SK-N-DZ (cell line): ENCODE results near the gene NPBWR2.
"Not testable (repeated sequence)": the region's sequence is repeated elsewhere in the genome, so short reads cannot be mapped to it uniquely, and the experiment has no call there.

Experiments
- DNase-seq: peaks from one replicate; pipeline ENCODE4 v3.0.0-alpha.2; 2015; ENCODE audit warnings: low spot score

Gene NPBWR2

GRCh38 chr20:64119301-64119680 is 11.9 kb upstream of the NPBWR2 start:
- no peak for DNase-seq

GRCh38 chr20:64117432-64117777 is 10.0 kb upstream of the NPBWR2 start:
- not testable (repeated sequence) for DNase-seq

GRCh38 chr20:64116541-64117431 is 9.4 kb upstream of the NPBWR2 start:
- no peak for DNase-seq

DNA sequence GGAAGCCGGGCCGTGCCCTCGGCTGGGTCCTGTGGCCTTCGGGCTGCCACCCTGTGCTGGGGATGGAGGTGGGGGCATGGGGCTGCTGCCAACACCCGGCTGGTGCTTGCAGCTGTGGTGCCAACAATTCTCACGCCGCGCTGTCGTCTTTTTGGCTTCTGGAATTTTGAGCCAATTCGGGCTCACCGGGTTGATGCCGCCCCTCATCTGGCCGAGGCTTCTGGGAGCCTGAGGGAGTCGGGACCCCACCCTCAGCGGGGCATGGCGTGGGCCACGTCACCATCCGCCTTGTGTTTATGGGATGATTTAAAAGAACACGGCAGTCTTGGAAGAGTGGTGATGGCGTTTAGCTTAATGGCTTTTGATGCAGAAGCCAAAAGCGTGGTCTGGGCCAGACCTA is 8.7 kb upstream of the NPBWR2 start:
- no peak for DNase-seq

GRCh38 chr20:64115171-64115911 is 8.0 kb upstream of the NPBWR2 start:
- DNase-seq: peak; percentile 72

GRCh38 chr20:64114356-64114971 is 7.1 kb upstream of the NPBWR2 start:
- DNase-seq: no peak

GRCh38 chr20:64113796-64114355 is 6.5 kb upstream of the NPBWR2 start:
- DNase-seq: no peak

DNA sequence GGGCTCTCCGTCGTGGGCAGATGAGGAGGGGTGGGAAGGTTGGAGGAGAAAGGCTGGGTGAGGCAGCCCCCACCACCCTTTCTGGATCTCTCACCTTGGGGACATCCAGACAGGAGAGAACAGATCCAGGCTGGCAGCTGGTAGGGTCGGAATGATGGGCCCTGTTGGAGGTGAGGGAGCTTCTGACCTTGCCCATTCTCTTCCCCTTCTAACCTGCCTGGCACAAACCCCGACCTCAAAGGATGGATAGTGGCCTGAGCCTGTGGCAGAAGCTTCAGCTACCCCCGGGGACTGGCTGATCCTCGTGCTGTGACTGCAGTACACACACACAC is 6.0 kb upstream of the NPBWR2 start:
- no peak for DNase-seq

DNA sequence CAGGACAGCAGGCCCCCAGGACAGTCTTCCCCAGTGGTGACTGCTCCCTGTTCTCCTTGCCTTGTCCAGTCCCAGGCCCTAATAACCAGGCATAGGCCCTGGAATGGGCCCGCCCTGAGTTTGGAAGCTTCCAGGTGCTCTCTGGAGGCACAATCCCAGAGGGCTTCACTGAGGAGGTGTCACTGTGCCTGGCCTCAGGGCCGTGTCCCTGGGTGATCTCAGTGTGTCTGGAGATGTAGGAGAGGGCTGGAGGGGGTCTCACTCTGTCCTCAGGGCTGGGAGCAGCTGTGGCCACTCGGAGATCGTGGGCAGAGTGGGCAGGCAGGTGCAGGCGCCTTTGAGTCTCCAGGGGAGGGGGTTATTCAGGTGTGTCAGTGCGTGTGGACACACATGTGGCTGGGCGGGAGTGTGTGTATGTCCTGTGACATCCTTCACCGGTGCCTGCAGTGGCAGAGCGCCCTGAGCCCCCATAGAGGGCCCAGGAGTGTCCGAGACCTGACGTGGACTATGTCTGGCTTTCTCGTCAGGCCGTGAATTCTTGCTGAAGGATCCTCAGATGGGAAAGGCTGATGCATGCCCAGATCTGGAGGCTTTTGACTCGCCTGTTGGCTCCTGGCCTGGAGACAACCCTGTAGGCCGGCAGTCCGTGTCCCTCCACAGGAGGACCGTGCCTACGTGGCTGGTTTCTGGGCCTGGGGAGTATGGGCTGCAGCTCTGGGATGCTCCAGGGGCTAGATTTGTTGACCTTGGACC is 5.5 kb upstream of the NPBWR2 start:
- DNase-seq: no peak

DNA sequence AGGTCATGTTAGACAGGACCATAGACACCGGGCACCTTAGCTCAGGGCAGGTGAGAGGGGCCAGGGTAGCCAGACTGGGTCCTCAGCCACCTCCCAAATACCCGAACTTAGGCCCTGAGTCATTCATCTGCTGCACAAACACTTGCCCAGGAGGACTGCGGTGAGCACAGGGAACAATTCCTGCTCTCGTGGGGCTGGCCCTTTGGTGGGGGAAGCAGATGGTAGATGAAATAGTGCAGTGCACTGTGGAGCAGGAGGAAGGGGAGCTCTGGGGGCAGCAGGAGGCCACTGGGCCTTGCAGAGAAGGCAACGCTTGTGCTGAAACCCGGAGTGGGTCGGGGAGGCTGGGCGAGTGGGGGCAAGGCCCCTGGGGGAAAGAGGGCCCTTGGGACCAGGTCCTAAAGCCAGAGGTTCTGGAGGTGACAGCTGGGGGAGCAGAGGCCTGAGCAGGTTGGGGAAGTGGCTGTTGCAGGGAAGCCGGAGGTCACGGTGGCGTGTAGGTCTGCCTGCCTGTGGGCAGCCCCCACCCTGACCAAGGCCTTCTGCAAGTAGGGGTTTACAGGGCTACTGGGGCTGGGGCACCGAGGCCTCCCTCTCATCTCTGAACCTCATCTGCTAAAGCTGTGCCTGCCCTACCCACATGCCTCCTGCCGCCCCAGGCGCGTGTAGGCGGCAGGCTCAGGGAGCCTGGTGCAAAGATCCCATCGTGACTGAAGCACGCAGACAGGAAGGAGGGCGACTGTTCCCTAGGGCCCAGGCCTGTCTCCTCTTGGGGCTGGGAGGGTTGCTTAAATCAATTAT is 4.7 kb upstream of the NPBWR2 start:
- peak; percentile 93 for DNase-seq

- no peak for DNase-seq
Measured at GRCh38 chr20:64110411-64111068, 3.2 kb upstream of the NPBWR2 start.

DNA sequence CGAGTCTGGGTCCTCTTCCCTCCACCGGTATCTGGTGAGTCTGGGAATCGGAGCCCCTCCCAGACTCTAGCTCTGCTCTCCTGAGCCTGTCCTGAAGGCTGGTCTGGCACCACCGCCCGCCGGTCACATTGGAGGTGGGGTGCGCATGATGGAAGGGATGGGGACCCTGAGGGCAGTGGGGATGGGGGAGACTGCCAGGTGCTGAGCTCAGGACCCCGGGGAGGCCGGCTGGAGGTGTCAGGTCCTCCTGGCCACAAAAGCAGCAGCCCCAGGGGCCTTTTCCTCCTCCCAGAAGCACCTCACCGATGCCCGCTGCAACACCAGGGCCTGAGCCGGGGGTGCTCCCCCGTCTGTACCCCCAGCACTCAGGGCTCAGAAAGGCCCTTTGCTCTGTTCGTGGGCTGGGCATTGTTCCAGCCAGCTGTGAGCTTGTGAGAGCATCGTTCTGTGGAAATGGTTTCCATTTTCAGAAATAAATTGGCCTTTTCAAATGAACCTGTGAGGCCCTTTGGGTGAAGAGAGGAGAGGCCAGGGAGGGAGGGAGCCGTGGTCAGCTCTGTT is 2.5 kb upstream of the NPBWR2 start:
- DNase-seq: no peak

DNA sequence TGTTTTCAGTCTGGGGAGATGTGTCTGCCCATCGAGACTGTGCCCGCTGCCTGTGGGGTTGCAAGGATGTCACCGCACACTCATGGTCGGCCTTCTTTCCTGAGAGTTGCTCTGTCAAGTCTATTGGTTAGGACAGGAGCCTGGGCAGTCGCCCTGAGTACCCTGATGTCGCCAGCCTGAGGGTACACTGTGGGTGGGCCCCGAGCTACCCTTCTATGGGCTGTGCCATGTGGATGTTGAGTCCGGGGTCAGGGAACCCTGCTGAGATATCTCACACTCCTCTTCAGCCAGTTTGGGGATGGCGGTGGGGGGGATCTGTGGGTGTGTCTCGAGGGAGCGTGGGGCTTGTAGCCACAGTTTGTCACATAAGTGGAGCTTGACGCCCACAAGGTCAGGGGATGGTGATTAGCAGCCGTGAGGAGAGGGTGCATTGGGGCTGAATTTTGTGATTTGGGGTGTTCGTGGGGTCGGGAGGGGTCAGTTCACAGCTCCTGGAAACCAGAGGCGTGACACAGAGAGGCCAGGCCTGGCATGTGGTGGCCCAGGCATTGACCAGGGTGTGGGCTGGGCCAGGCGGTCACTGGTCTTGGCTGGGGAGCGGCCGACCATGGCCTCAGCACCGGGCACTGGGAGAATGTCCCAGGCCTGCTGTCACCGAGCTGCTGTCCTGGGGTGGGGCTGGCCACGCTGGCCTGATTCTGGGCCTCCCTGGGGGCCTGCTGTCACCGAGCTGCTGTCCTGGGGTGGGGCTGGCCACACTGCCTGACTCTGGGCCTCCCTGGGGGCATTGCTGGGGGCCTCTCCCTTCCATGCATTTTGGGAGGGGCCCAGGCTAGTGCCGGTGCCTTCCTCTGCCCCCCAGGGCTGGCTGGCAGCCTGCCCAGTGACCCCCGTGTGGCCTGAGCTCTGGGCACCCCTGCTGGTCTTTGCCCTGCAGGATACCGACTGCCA is 1.6 kb upstream of the NPBWR2 start:
- DNase-seq: no peak

- DNase-seq: no peak
Measured at GRCh38 chr20:64107736-64108457, 532 bp upstream of the NPBWR2 start.

DNA sequence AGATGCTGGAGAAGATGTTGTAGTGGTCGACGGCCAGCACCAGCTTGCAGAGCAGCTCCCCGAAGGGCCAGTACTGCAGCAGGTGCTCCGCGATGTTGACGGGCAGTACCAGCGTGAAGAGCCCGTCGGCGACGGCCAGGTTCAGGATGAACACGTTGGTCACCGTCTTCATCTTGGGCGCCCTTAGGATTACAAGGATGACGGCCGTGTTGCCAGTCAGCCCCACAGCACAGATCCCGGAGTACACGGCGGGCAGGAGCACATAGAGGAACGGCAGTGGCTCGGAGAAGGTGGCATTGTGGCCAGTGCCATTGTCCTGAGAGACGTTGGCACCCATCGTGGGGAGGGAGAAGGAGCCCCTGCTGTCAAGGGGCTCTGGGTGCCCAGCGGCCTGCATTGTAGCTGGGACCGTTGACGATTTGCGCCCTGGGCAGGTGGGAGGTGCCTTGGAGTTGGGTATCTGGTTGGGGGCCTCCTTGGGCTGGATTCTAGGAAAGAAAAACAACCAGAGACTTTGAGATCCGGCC is 867 bp downstream of the NPBWR2 start:
- DNase-seq: no peak

- DNase-seq: no peak
Measured at GRCh38 chr20:64105846-64106434, 1.4 kb downstream of the NPBWR2 start.

DNA sequence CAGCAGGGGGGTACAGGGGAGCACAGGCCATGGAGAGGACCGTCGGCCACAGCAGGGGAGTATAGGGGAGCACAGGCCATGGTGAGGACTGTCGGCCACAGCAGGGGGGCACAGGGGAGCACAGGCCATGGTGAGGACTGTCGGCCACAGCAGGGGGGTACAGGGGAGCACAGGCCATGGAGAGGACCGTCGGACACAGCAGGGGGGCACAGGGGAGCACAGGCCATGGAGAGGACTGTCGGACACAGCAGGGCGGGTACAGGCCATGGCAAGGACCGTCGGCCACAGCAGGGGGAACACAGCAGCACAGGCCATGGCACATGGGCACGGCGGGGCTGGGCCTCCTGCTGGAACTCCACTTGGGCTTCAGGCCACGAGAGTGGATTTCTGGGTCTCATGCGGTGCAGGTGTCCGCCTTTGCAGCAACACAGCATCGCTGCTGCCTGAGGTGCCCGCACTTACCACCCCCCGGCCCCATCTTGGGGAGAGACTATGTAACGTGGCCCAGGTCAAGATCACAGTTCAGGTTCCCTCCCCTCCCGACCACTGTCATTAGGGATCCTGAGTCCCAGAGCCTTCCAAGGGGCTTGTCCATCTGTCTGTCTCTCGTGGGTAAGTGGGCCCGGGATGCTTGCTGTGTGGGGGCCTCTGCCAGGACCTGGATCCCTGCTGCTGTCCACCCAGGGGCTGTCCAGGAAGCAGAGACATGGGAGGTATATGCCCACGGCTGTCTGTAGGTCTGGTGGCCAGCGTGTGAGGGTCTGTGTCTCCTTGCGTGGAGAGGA is 2.5 kb downstream of the NPBWR2 start:
- DNase-seq: no peak
